Kidney (tissue), 14 donors: ENCODE measurements around the gene CARNS1. TPM values are rescaled to one million over a fixed set of nuclear protein-coding genes. Genes with fewer than 3 reads are reported as not detected.

Source experiments
- DNase-seq, 5 donors: peaks; one replicate each; pipeline ENCODE4 v3.0.0-alpha.2; 2013 to 2020
- FAIRE-seq: peaks from 2 replicates; lab custom pipeline; 2012; peaks lifted over from hg19 to GRCh38; lab: Jason Lieb, UNC
- H3K27ac ChIP-seq, 2 donors: one replicate each; pipeline ENCODE4 v1.7.0; 2013; ENCODE audit warnings: low read depth in 2 of 2, low read length in 2 of 2, inconsistent platforms in 1 of 2
- H3K27me3 ChIP-seq: one replicate; pipeline ENCODE4 v1.7.1; 2013; ENCODE audit warnings: low read length, inconsistent platforms; ENCODE audit not compliant: control insufficient read depth, insufficient read depth
- H3K36me3 ChIP-seq, 3 donors: one replicate each; pipeline versions ENCODE4 v1.7.0 to v1.7.1; 2013; ENCODE audit warnings: low read length in 3 of 3, control low read depth in 1 of 3, inconsistent platforms in 1 of 3; ENCODE audit not compliant: insufficient read depth in 3 of 3, control insufficient read depth in 2 of 3
- H3K4me1 ChIP-seq, 3 donors: one replicate each; pipeline versions ENCODE4 v1.7.0 to v1.7.1; 2013; ENCODE audit warnings: low read length in 3 of 3, inconsistent platforms in 1 of 3, low read depth in 1 of 3; ENCODE audit not compliant: control insufficient read depth in 2 of 3, insufficient read depth in 2 of 3
- H3K4me3 ChIP-seq, 3 donors: one replicate each; pipeline versions ENCODE4 v1.7.0 to v1.8.1; 2013; ENCODE audit warnings: low read length in 3 of 3, control low read depth in 1 of 3, inconsistent platforms in 1 of 3
- H3K9ac ChIP-seq, 3 donors: one replicate each; pipeline versions ENCODE4 v1.7.0 to v1.7.1; 2013; ENCODE audit warnings: low read length in 3 of 3, control low read depth in 1 of 3, inconsistent platforms in 1 of 3
- H3K9me3 ChIP-seq, 3 donors: one replicate each; pipeline versions ENCODE4 v1.7.0 to v1.7.1; 2013; ENCODE audit warnings: low read length in 3 of 3, control low read depth in 1 of 3, inconsistent platforms in 1 of 3; ENCODE audit not compliant: control insufficient read depth in 2 of 3, insufficient read depth in 1 of 3
- CTCF ChIP-seq: IDR thresholded peaks from 3 replicates; pipeline ENCODE4 v1.5.1; 2012; ENCODE audit warnings: mild to moderate bottlenecking, moderate library complexity, borderline replicate concordance; ENCODE audit not compliant: insufficient read depth; ENCODE audit errors: extremely low read depth
- intact Hi-C: fragments of 100-400 bp; cut with DNase I; formaldehyde crosslinking; loops from one replicate; pipeline ENCODE4 v1.11.1; 2022
- polyA plus RNA-seq: library from polyadenylated mRNA; stranded (reverse); fragments of 350-450 nt; fragmentation: Illumina TruSeq; extraction: RNeasy Lipid Tissue Mini Kit (QIAGEN cat#74804); gene quantifications from one replicate; pipeline ENCODE4 v1.2.3, GENCODE V29; 2014; ENCODE audit warnings: low read depth, low replicate concordance; ENCODE audit not compliant: insufficient read depth
- total RNA-seq: library from RNA; stranded (reverse); fragmentation: NEBNext Ultra II Directional; extraction: Animal tissue kit (Norgen Biotek cat#: 25700); gene quantifications from one replicate; pipeline ENCODE4 v1.2.1, GENCODE V29; 2021
- donor health status: control.
- donor health status: control.
- donor health status: control.
- donor health status: control.
- donor health status: control.
- donor health status: DM: yes; HTN: yes; CAD: no.
- donor health status: Normal renal cell carcinoma (clear cell type).

CARNS1 gene
- total and polyA plus RNA-seq, 2 donors from 2014 or later: 0.80 to 1.7 TPM

- intact Hi-C loops: no loop called here
- H3K4me1 ChIP-seq: peaks cover 0 to 2% (median 0%) of the 10 kb centered on the region in 3 donors
- no peak overlapping the region for H3K9ac ChIP-seq
- peak in 1 of 5 donors; percentile 66 for DNase-seq
- no peaks in the 10 kb centered on the region for H3K36me3 ChIP-seq
- no peak overlapping the region for H3K27ac ChIP-seq
- no peaks in the 10 kb centered on the region for H3K27me3 ChIP-seq
- H3K9me3 ChIP-seq: no peaks in the 10 kb centered on the region
- TF ChIP-seq CTCF: no peak
- no peak for FAIRE-seq
- no peak overlapping the region for H3K4me3 ChIP-seq
These were observed 38.6 kb downstream of the CARNS1 start for GRCh38 chr11:67453816-67454732.

GRCh38 chr11:67455054-67455453 lies 39.6 kb downstream of the CARNS1 start, which contains the start of gene CABP4:
CABP4 (plus strand) TSS chr11:67455354; CDS start chr11:67455424, 70 bp downstream.
- intact Hi-C loops: no loop called here
- H3K27ac ChIP-seq: no peak within 1 kb of the TSS
- H3K9ac ChIP-seq: no peak within 1 kb of the TSS
- peak in 1 of 5 donors; percentile 43 for DNase-seq
- no peaks in the 10 kb centered on the region for H3K36me3 ChIP-seq
- no peak within 1 kb of the TSS for H3K4me3 ChIP-seq
- TF ChIP-seq CTCF: no peak
- H3K4me1 ChIP-seq: peaks cover 0 to 2% (median 0%) of the 10 kb centered on the region in 3 donors
- FAIRE-seq: no peak
- H3K27me3 ChIP-seq: no peaks in the 10 kb centered on the region
- no peaks in the 10 kb centered on the region for H3K9me3 ChIP-seq

GRCh38 chr11:67456068-67456705 lies 40.7 kb downstream of the CARNS1 start:
- Histone ChIP-seq H3K9me3 (no peaks in the 10 kb centered on the region), H3K27me3 (no peaks in the 10 kb centered on the region), H3K27ac (no peak overlapping the region), H3K4me3 (no peak overlapping the region), H3K36me3 (no peaks in the 10 kb centered on the region), H3K4me1 (peaks cover 0 to 2% (median 0%) of the 10 kb centered on the region in 3 donors), H3K9ac (no peak overlapping the region)
- no peak for TF ChIP-seq CTCF
- DNase-seq (peak in 1 of 5 donors; percentile 67), FAIRE-seq (no peak)
- intact Hi-C loops: no loop called here
